ENCODE data around the gene CCDC27. TPM values are rescaled to one million over a fixed set of nuclear protein-coding genes. Genes with fewer than 3 reads are reported as not detected.
"Not testable (repeated sequence)": the region's sequence is repeated elsewhere in the genome, so short reads cannot be mapped to it uniquely, and the experiment has no call there.

CCDC27 gene
- total RNA-seq, 1 experiment from 2014 or later = not detected

GRCh38 chr1:3712573-3713535 is 39.4 kb upstream of the CCDC27 start:
- no peak overlapping the region for H3K27ac ChIP-seq
- DNase-seq (ENCODE audit: low read depth in 1 of 2, low spot score in 2 of 2) = no peak
- H3K4me3 ChIP-seq = no peak overlapping the region
- no peaks in the 10 kb centered on the region for H3K9me3 ChIP-seq (replicated peaks)
- no peaks in the 10 kb centered on the region for H3K36me3 ChIP-seq
- no peaks in the 10 kb centered on the region for H3K4me1 ChIP-seq (replicated peaks)
- H3K27me3 ChIP-seq (replicated peaks) = no peaks in the 10 kb centered on the region

- Histone ChIP-seq H3K9me3 (replicated peaks) (no peaks in the 10 kb centered on the region), H3K27me3 (replicated peaks) (no peaks in the 10 kb centered on the region), H3K27ac (no peak overlapping the region), H3K4me1 (replicated peaks) (no peaks in the 10 kb centered on the region), H3K36me3 (no peaks in the 10 kb centered on the region), H3K4me3 (no peak overlapping the region)
- no peak for DNase-seq (ENCODE audit: low read depth in 1 of 2, low spot score in 2 of 2)
These were observed 38.4 kb upstream of the CCDC27 start for GRCh38 chr1:3713840-3714239.

GRCh38 chr1:3714284-3714741 is 37.9 kb upstream of the CCDC27 start:
- H3K9me3 ChIP-seq (replicated peaks) = no peaks in the 10 kb centered on the region
- DNase-seq (ENCODE audit: low read depth in 1 of 2, low spot score in 2 of 2) = no peak
- H3K4me3 ChIP-seq = no peak overlapping the region
- no peak overlapping the region for H3K27ac ChIP-seq
- no peaks in the 10 kb centered on the region for H3K4me1 ChIP-seq (replicated peaks)
- H3K27me3 ChIP-seq (replicated peaks) = no peaks in the 10 kb centered on the region
- H3K36me3 ChIP-seq = no peaks in the 10 kb centered on the region

- Histone ChIP-seq H3K4me3 (no peak overlapping the region), H3K27me3 (replicated peaks) (no peaks in the 10 kb centered on the region), H3K36me3 (no peaks in the 10 kb centered on the region), H3K4me1 (replicated peaks) (no peaks in the 10 kb centered on the region), H3K27ac (no peak overlapping the region), H3K9me3 (replicated peaks) (no peaks in the 10 kb centered on the region)
- no peak for DNase-seq (ENCODE audit: low read depth in 1 of 2, low spot score in 2 of 2)
These were observed 37.4 kb upstream of the CCDC27 start for GRCh38 chr1:3714814-3715213.

- no peak overlapping the region for H3K27ac ChIP-seq
- DNase-seq (ENCODE audit: low read depth in 1 of 2, low spot score in 2 of 2) = no peak
- no peaks in the 10 kb centered on the region for H3K27me3 ChIP-seq (replicated peaks)
- no peaks in the 10 kb centered on the region for H3K9me3 ChIP-seq (replicated peaks)
- no peaks in the 10 kb centered on the region for H3K36me3 ChIP-seq
- no peaks in the 10 kb centered on the region for H3K4me1 ChIP-seq (replicated peaks)
- H3K4me3 ChIP-seq = no peak overlapping the region
These were observed 35.9 kb upstream of the CCDC27 start for GRCh38 chr1:3716351-3716750.

GRCh38 chr1:3717041-3717714 is 35.1 kb upstream of the CCDC27 start:
- no peak for DNase-seq (ENCODE audit: low read depth in 1 of 2, low spot score in 2 of 2)
- no peaks in the 10 kb centered on the region for H3K27me3 ChIP-seq (replicated peaks)
- no peaks in the 10 kb centered on the region for H3K4me1 ChIP-seq (replicated peaks)
- H3K4me3 ChIP-seq = no peak overlapping the region
- no peaks in the 10 kb centered on the region for H3K36me3 ChIP-seq
- H3K27ac ChIP-seq = no peak overlapping the region
- H3K9me3 ChIP-seq (replicated peaks) = no peaks in the 10 kb centered on the region

- DNase-seq (ENCODE audit: low read depth in 1 of 2, low spot score in 2 of 2) = no peak
- Histone ChIP-seq H3K9me3 (replicated peaks) (no peaks in the 10 kb centered on the region), H3K4me1 (replicated peaks) (no peaks in the 10 kb centered on the region), H3K36me3 (no peaks in the 10 kb centered on the region), H3K27ac (no peak overlapping the region), H3K4me3 (no peak overlapping the region), H3K27me3 (replicated peaks) (no peaks in the 10 kb centered on the region)
These were observed 34.3 kb upstream of the CCDC27 start for GRCh38 chr1:3717715-3718601.

GRCh38 chr1:3718764-3719163 is 33.5 kb upstream of the CCDC27 start:
- H3K4me1 ChIP-seq (replicated peaks) = no peaks in the 10 kb centered on the region
- H3K9me3 ChIP-seq (replicated peaks) = no peaks in the 10 kb centered on the region
- H3K27ac ChIP-seq = no peak overlapping the region
- no peak for DNase-seq (ENCODE audit: low read depth in 1 of 2, low spot score in 2 of 2)
- H3K36me3 ChIP-seq = no peaks in the 10 kb centered on the region
- H3K27me3 ChIP-seq (replicated peaks) = no peaks in the 10 kb centered on the region
- H3K4me3 ChIP-seq = no peak overlapping the region

GRCh38 chr1:3721955-3722465 is 30.2 kb upstream of the CCDC27 start:
- Histone ChIP-seq H3K27me3 (replicated peaks) (no peaks in the 10 kb centered on the region), H3K27ac (no peak overlapping the region), H3K9me3 (replicated peaks) (no peaks in the 10 kb centered on the region), H3K4me3 (no peak overlapping the region), H3K36me3 (no peaks in the 10 kb centered on the region), H3K4me1 (replicated peaks) (no peaks in the 10 kb centered on the region)
- no peak for DNase-seq (ENCODE audit: low read depth in 1 of 2, low spot score in 2 of 2)

GRCh38 chr1:3722846-3723245 is 29.4 kb upstream of the CCDC27 start:
- Histone ChIP-seq H3K4me1 (replicated peaks) (no peaks in the 10 kb centered on the region), H3K27me3 (replicated peaks) (no peaks in the 10 kb centered on the region), H3K9me3 (replicated peaks) (no peaks in the 10 kb centered on the region), H3K27ac (no peak overlapping the region), H3K4me3 (no peak overlapping the region), H3K36me3 (no peaks in the 10 kb centered on the region)
- no peak for DNase-seq (ENCODE audit: low read depth in 1 of 2, low spot score in 2 of 2)

GRCh38 chr1:3724416-3725030 is 27.7 kb upstream of the CCDC27 start:
- DNase-seq (ENCODE audit: low read depth in 1 of 2, low spot score in 2 of 2) = peak; percentile 35 to 72
- H3K27me3 ChIP-seq (replicated peaks); H3K36me3 ChIP-seq; H3K4me1 ChIP-seq (replicated peaks); H3K9me3 ChIP-seq (replicated peaks); H3K4me3 ChIP-seq; H3K27ac ChIP-seq: not testable (repeated sequence)

- no peak for DNase-seq (ENCODE audit: low read depth in 1 of 2, low spot score in 2 of 2)
- H3K27ac ChIP-seq = no peak overlapping the region
- H3K36me3 ChIP-seq = no peaks in the 10 kb centered on the region
- no peak overlapping the region for H3K4me3 ChIP-seq
- no peaks in the 10 kb centered on the region for H3K4me1 ChIP-seq (replicated peaks)
- no peaks in the 10 kb centered on the region for H3K9me3 ChIP-seq (replicated peaks)
- no peaks in the 10 kb centered on the region for H3K27me3 ChIP-seq (replicated peaks)
These were observed 26.9 kb upstream of the CCDC27 start for GRCh38 chr1:3725366-3725765.

Measured in SJSA1 (cell line).